IMR-90 (cell line): Measurements from ENCODE around the gene POGLUT2. TPM values are rescaled to one million over a fixed set of nuclear protein-coding genes. Genes with fewer than 3 reads are reported as not detected.

Source experiments
- ATAC-seq: fragments of 200-7000 bp; cut with Tn5 transposase; 2 replicates; pipeline ENCODE4 v1.9.1; 2020; ENCODE audit warnings: low read depth, mild to moderate bottlenecking, moderate library complexity
- BruUV-seq: library from RNA; stranded (reverse); fragments of 400-500 nt; replicated peaks from 2 replicates; lab custom pipeline; 2021; lab: Mats Ljungman, UMichigan
- CTCF ChIA-PET: fragments of 300-600 bp; formaldehyde crosslinking; extraction: SDS; loops from one replicate; lab custom pipeline; 2021; ENCODE audit warnings: antibody characterized with exemption; lab: Yijun Ruan, JAX
- POLR2A ChIA-PET: fragments of 300-600 bp; sonication (Branson Sonifier 250); formaldehyde crosslinking; loops from one replicate; lab custom pipeline; 2022; ENCODE audit warnings: antibody characterized with exemption; ENCODE audit not compliant: unreplicated experiment; lab: Charles Lee
- DNase-seq: peaks from one replicate; pipeline ENCODE4 v3.0.0; 2013
- H2AFZ ChIP-seq: replicated peaks from 2 replicates; pipeline ENCODE3; 2013; ENCODE audit warnings: low read length, mild to moderate bottlenecking; ENCODE audit not compliant: poor library complexity
- H2AK5ac ChIP-seq: 2 replicates; pipeline ENCODE4 v1.6.1; 2013; ENCODE audit warnings: low read depth, low read length, inconsistent platforms
- H2AK9ac ChIP-seq: replicated peaks from 2 replicates; pipeline ENCODE3; 2013; ENCODE audit warnings: mild to moderate bottlenecking, low read depth, low read length, moderate library complexity; ENCODE audit not compliant: poor library complexity
- H2BK120ac ChIP-seq: 2 replicates; pipeline ENCODE4 v1.6.1; 2013; ENCODE audit warnings: low read depth, low read length, inconsistent platforms
- H2BK15ac ChIP-seq: 3 replicates; pipeline ENCODE4 v1.6.1; 2013; ENCODE audit warnings: low read depth, low read length, inconsistent platforms
- H2BK20ac ChIP-seq: 2 replicates; pipeline ENCODE4 v1.6.1; 2013; ENCODE audit warnings: low read depth, mild to moderate bottlenecking, inconsistent platforms, low read length, moderate library complexity
- H2BK5ac ChIP-seq: 2 replicates; pipeline ENCODE4 v1.6.1; 2013; ENCODE audit warnings: mild to moderate bottlenecking, low read depth, low read length, inconsistent platforms; ENCODE audit not compliant: poor library complexity, severe bottlenecking
- H3K14ac ChIP-seq: replicated peaks from 2 replicates; pipeline ENCODE4 v1.6.1; 2013; ENCODE audit warnings: low read depth, low read length, inconsistent platforms
- H3K18ac ChIP-seq: 2 replicates; pipeline ENCODE4 v1.6.1; 2013; ENCODE audit warnings: low read depth, low read length, control low read depth
- H3K23ac ChIP-seq: 2 replicates; pipeline ENCODE4 v1.6.1; 2013; ENCODE audit warnings: low read depth, low read length, inconsistent platforms
- H3K27ac ChIP-seq: 2 replicates; pipeline ENCODE4 v1.5.1; 2013; ENCODE audit warnings: mild to moderate bottlenecking, control low read depth, low read length; ENCODE audit not compliant: insufficient read depth
- H3K27me3 ChIP-seq: 2 replicates; pipeline ENCODE4 v1.6.1; 2013; ENCODE audit warnings: low read length; ENCODE audit not compliant: control insufficient read depth, insufficient read depth
- H3K36me3 ChIP-seq: 2 replicates; pipeline ENCODE4 v1.6.1; 2013; ENCODE audit warnings: low read length, mixed read lengths; ENCODE audit not compliant: control insufficient read depth, insufficient read depth
- H3K4ac ChIP-seq: 2 replicates; pipeline ENCODE4 v1.6.1; 2013; ENCODE audit warnings: low read depth, low read length, inconsistent platforms
- H3K4me1 ChIP-seq: 2 replicates; pipeline ENCODE4 v1.6.1; 2013; ENCODE audit warnings: low read length, mixed read lengths; ENCODE audit not compliant: control insufficient read depth, insufficient read depth
- H3K4me2 ChIP-seq: 2 replicates; pipeline ENCODE4 v1.6.1; 2013; ENCODE audit warnings: low read depth, mild to moderate bottlenecking, control low read depth, low read length, moderate library complexity
- H3K4me3 ChIP-seq: 2 replicates; pipeline ENCODE4 v1.5.1; 2013; ENCODE audit warnings: low read depth, mild to moderate bottlenecking, control low read depth, low read length, moderate library complexity; ENCODE audit not compliant: insufficient read depth
- H3K56ac ChIP-seq: 2 replicates; pipeline ENCODE4 v1.6.1; 2013; ENCODE audit warnings: low read length, inconsistent platforms; ENCODE audit not compliant: insufficient read depth; ENCODE audit errors: extremely low read depth
- H3K79me1 ChIP-seq, 2 experiments: 2 replicates each; pipeline ENCODE4 v1.6.1; 2013; ENCODE audit warnings: low read length in 2 of 2, inconsistent platforms in 1 of 2, low read depth in 1 of 2
- H3K9ac ChIP-seq: 2 replicates; pipeline ENCODE4 v1.6.1; 2013; ENCODE audit warnings: low read depth, low read length, control low read depth
- H3K9me1 ChIP-seq: 2 replicates; pipeline ENCODE4 v1.6.1; 2013; ENCODE audit warnings: low read length, inconsistent platforms; ENCODE audit not compliant: insufficient read depth
- H3K9me3 ChIP-seq: 2 replicates; pipeline ENCODE4 v1.6.1; 2013; ENCODE audit warnings: low read length; ENCODE audit not compliant: control insufficient read depth, insufficient read depth
- H4K20me1 ChIP-seq: 2 replicates; pipeline ENCODE4 v1.6.1; 2013; ENCODE audit warnings: low read length, inconsistent platforms; ENCODE audit not compliant: insufficient read depth
- H4K5ac ChIP-seq: 2 replicates; pipeline ENCODE4 v1.6.1; 2013; ENCODE audit warnings: mild to moderate bottlenecking, low read depth, low read length, control low read depth
- H4K8ac ChIP-seq, 2 experiments: 2 replicates each; pipeline ENCODE4 v1.6.1; 2013; ENCODE audit warnings: low read depth in 2 of 2, low read length in 2 of 2, control low read depth in 1 of 2, inconsistent platforms in 1 of 2
- H4K91ac ChIP-seq: 2 replicates; pipeline ENCODE4 v1.6.1; 2013; ENCODE audit warnings: low read depth, low read length, inconsistent platforms; ENCODE audit not compliant: insufficient read depth
- CEBPB ChIP-seq: IDR thresholded peaks from 2 replicates; pipeline ENCODE4 v1.6.1; 2012; ENCODE audit warnings: low read depth, low read length, improper control_type of control experiment
- CHD1 ChIP-seq: IDR thresholded peaks from 2 replicates; pipeline ENCODE4 v1.6.1; 2012; ENCODE audit warnings: low read depth, low read length, improper control_type of control experiment
- CTCF ChIP-seq: conservative IDR thresholded peaks from 2 replicates; pipeline ENCODE4 v1.5.1; 2012; ENCODE audit warnings: mild to moderate bottlenecking, low read depth, low read length, improper control_type of control experiment
- FOS ChIP-seq: fragments of 150-350 bp; IDR thresholded peaks from 2 replicates; pipeline ENCODE4 v1.6.1; 2016; ENCODE audit warnings: low read depth, low read length
- MAFK ChIP-seq: IDR thresholded peaks from 2 replicates; pipeline ENCODE4 v1.6.1; 2012; ENCODE audit warnings: low read depth, low read length, improper control_type of control experiment
- MAZ ChIP-seq: IDR thresholded peaks from 2 replicates; pipeline ENCODE4 v1.6.1; 2012; ENCODE audit warnings: low read depth, mild to moderate bottlenecking, low read length, improper control_type of control experiment, moderate library complexity, borderline replicate concordance
- MXI1 ChIP-seq: IDR thresholded peaks from 2 replicates; pipeline ENCODE4 v1.6.1; 2012; ENCODE audit warnings: low read depth, mild to moderate bottlenecking, low read length, moderate library complexity, borderline replicate concordance
- NFE2L2 ChIP-seq: fragments of 150-350 bp; IDR thresholded peaks from 2 replicates; pipeline ENCODE4 v1.6.1; 2016; ENCODE audit warnings: low read depth, mild to moderate bottlenecking, low read length
- POLR2A ChIP-seq: IDR thresholded peaks from 2 replicates; pipeline ENCODE4 v1.6.1; 2012; ENCODE audit warnings: mild to moderate bottlenecking, low read depth, low read length
- RAD21 ChIP-seq: IDR thresholded peaks from 2 replicates; pipeline ENCODE4 v1.6.1; 2012; ENCODE audit warnings: low read length, improper control_type of control experiment
- RCOR1 ChIP-seq: IDR thresholded peaks from 2 replicates; pipeline ENCODE4 v1.6.1; 2012; ENCODE audit warnings: mild to moderate bottlenecking, low read length, improper control_type of control experiment; ENCODE audit not compliant: insufficient replicate concordance
- RFX5 ChIP-seq: IDR thresholded peaks from 2 replicates; pipeline ENCODE4 v1.8.0; 2012; ENCODE audit warnings: low read depth, mild to moderate bottlenecking, low read length, moderate library complexity
- SMC3 ChIP-seq: fragments of 150-350 bp; IDR thresholded peaks from 2 replicates; pipeline ENCODE4 v1.6.1; 2016; ENCODE audit warnings: low read depth, mild to moderate bottlenecking, antibody characterized with exemption, low read length, moderate library complexity
- WGBS, 2 experiments: methylation state at CpG; one replicate each; pipeline versions ENCODE4 v1.1.5 to v1.1.7; 2013; ENCODE audit warnings: missing lambda C conversion rate in 2 of 2; ENCODE audit not compliant: insufficient read length in 1 of 2; ENCODE audit errors: extremely low coverage in 2 of 2; 5-methylcytosine and 5-hydroxymethylcytosine counted together
- dilution Hi-C: fragments of 300-500 bp; cut with HindIII; formaldehyde crosslinking; loops from one replicate; pipeline ENCODE4 v1.14.3; 2018; ENCODE audit warnings: low sequenced_read_pairs; ENCODE audit not compliant: unreplicated experiment
- in situ Hi-C: fragments of 300-500 bp; cut with MboI; formaldehyde crosslinking; loops from 3 replicates; pipeline ENCODE4 v1.14.3; 2019; ENCODE audit warnings: low sequenced_read_pairs, inconsistent platforms, mixed read lengths
- intact Hi-C: fragments of 100-400 bp; cut with micrococcal nuclease; formaldehyde crosslinking; loops from 2 replicates; pipeline ENCODE4 v1.10.0; 2022
- polyA plus RNA-seq, 3 experiments: library from polyadenylated mRNA; depleted of rRNA; stranded (reverse); fragments of >200 nt; gene quantifications; 2 replicates each; pipeline ENCODE4 v1.2.3, GENCODE V29; 2012; ENCODE audit warnings: low replicate concordance in 1 of 3
- total RNA-seq: library from RNA; depleted of rRNA; stranded (reverse); fragments of >200 nt; gene quantifications from 2 replicates; pipeline ENCODE4 v1.2.3, GENCODE V29; 2012
- TF ChIP-seq, protein P1 (sequence below): fragments of 150-350 bp; IDR thresholded peaks from 2 replicates; pipeline ENCODE4 v1.6.1; 2016; ENCODE audit warnings: low read depth, mild to moderate bottlenecking, low read length, moderate library complexity, borderline replicate concordance

POGLUT2 gene
- total and polyA plus RNA-seq, 2 of the 4 experiments (the other 2 are of a cell fraction) = 10.6 to 14.3 TPM

DNA sequence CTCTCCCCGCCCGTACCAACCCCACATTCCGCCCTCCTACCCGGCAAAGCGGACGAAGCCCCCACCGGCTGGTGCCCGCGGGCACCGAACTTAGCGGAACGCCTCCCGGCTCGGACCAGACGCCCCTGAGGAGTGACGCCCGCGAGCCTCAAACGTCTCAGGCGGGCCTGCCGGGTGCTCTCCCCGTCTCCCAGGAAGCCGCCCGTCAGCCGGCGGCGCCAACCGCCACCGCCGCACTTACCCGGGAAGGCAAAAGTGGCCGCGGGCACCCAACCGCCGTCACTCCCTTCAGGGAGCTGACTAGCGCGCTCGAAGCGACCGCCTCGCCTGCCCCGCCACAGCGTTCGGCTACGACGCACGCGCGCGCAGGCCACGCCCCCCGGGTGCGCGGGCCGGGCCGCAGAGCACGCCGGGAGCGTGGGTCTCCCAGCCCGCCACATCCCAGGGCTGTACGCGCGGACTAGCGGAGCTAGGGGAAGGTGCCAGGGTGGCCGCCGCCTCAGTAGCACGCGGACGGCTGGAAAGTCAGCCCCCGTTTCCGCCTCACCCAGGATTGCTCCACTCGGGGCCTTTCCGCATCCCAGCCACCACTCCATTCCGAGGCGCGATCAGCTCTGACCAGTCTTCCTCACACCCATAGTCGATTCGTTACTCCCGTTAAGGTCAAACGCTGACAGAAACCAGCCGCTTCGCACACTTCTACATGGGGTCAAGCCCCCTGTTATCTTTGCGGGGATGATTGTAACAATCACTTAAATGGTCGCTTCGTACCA is 25.1 kb downstream of the POGLUT2 start, which contains the start of gene TEX30:
TEX30 (minus strand) TSS at position 346 of the 773 bp plus-strand sequence. CDS start 3,760 bp downstream, outside the sequence.
- Histone ChIP-seq H4K20me1 (no peaks in the 10 kb centered on the region; the same call in 1 of the 2 replicates), H3K27me3 (no peaks in the 10 kb centered on the region), H3K56ac (peak within 1 kb of the TSS; percentile 94), H3K23ac (peak within 1 kb of the TSS; percentile 97), H3K27ac (peak within 1 kb of the TSS; percentile 85), H2AK5ac (peak within 1 kb of the TSS; percentile 43), H3K14ac (peak within 1 kb of the TSS; percentile 98), H4K5ac (peak within 1 kb of the TSS; percentile 76), H3K4me1 (peaks cover 2% of the 10 kb centered on the region; the same call in 1 of the 2 replicates), H2AK9ac (peak within 1 kb of the TSS; percentile 93), H4K91ac (peak within 1 kb of the TSS; percentile 66), H3K4ac (peak within 1 kb of the TSS; percentile 98), H3K9me3 (no peaks in the 10 kb centered on the region), H2BK5ac (peak within 1 kb of the TSS; percentile 75), H2AFZ (peak within 1 kb of the TSS; percentile 100), H2BK20ac (no peak within 1 kb of the TSS), H2BK15ac (no peak within 1 kb of the TSS), H3K4me3 (peak within 1 kb of the TSS; percentile 76), H3K36me3 (no peaks in the 10 kb centered on the region), H3K79me1 (peaks cover 13 to 26% of the 10 kb centered on the region in 2 experiments), H3K9ac (peak within 1 kb of the TSS; percentile 84), H3K18ac (peak within 1 kb of the TSS; percentile 35; the same call in 1 of the 2 replicates), H3K4me2 (peak within 1 kb of the TSS; percentile 72), H3K9me1 (peaks cover 4% of the 10 kb centered on the region; the same call in 1 of the 2 replicates), H4K8ac (peak within 1 kb of the TSS; percentile 99), H2BK120ac (0 out of 2 replicates have a peak within 1 kb of the TSS, but pooled peaks have one; percentile 5)
- ATAC-seq (peak; percentile 97), DNase-seq (peak; percentile 76)
- in situ Hi-C loops (no loop called here), intact Hi-C loops (loop anchor here (1.0 to 5.0 kb wide), 5 partner anchors 66 to 193 kb away; partner anchors contain the start of gene ERCC5), dilution Hi-C loops (no loop called here)
- 0% methylated on average over 23 of the region's 85 CpGs; no CpG with 5 or more reads in 1 of the 2 experiments for WGBS, 2 experiments
- POLR2A ChIA-PET = interaction anchor here (0.6 kb wide), 1 partner anchor 43 kb away, joined by 8 read pairs; no protein-coding TSS in a partner anchor
- no TSS peak for BruUV-seq
- CTCF ChIA-PET = interaction anchor here (1.3 kb wide), 1 partner anchor 27 kb away, joined by 3 read pairs; no protein-coding TSS in a partner anchor
- TF ChIP-seq RCOR1 (no peak), SMC3 (no peak), CHD1 (no peak), NFE2L2 (no peak), POLR2A (peak; percentile 92), MXI1 (peak; percentile 83), CTCF (no peak), CEBPB (peak; percentile 38; the same call in 1 of the 2 replicates), RFX5 (no peak), RAD21 (0 out of 2 replicates have a peak, but pooled peaks have one; percentile 2), FOS (no peak), MAZ (no peak), MAFK (no peak)
- TF ChIP-seq, protein P1, sequence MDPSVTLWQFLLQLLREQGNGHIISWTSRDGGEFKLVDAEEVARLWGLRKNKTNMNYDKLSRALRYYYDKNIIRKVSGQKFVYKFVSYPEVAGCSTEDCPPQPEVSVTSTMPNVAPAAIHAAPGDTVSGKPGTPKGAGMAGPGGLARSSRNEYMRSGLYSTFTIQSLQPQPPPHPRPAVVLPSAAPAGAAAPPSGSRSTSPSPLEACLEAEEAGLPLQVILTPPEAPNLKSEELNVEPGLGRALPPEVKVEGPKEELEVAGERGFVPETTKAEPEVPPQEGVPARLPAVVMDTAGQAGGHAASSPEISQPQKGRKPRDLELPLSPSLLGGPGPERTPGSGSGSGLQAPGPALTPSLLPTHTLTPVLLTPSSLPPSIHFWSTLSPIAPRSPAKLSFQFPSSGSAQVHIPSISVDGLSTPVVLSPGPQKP = no peak
